Lower lobe of right lung (tissue), 2 donors: ENCODE measurements around the gene NLRC3. TPM values are rescaled to one million over a fixed set of nuclear protein-coding genes. Genes with fewer than 3 reads are reported as not detected.
A peak's percentile ranks its signal among the peaks of the same experiment; 100 is the strongest.

Source experiments
- ATAC-seq, 2 donors: fragments of 200-7000 bp; cut with Tn5 transposase; one replicate each; pipeline ENCODE4 v1.9.1; 2020 to 2022; ENCODE audit warnings: mild to moderate bottlenecking in 2 of 2, moderate library complexity in 2 of 2
- DNase-seq: peaks from one replicate; pipeline ENCODE4 v3.0.0-alpha.2; 2020
- H3K27ac ChIP-seq: fragments of 200-600 bp; one replicate; pipeline ENCODE4 v1.8.0; 2022
- H3K27me3 ChIP-seq: fragments of 200-600 bp; one replicate; pipeline ENCODE4 v1.8.0; 2022; ENCODE audit warnings: low read depth
- H3K36me3 ChIP-seq: fragments of 200-600 bp; one replicate; pipeline ENCODE4 v1.8.0; 2022; ENCODE audit warnings: mild to moderate bottlenecking
- H3K4me1 ChIP-seq: fragments of 200-600 bp; one replicate; pipeline ENCODE4 v1.8.0; 2022
- H3K4me3 ChIP-seq: fragments of 200-600 bp; one replicate; pipeline ENCODE4 v1.8.0; 2022; ENCODE audit warnings: mild to moderate bottlenecking
- H3K9me3 ChIP-seq: fragments of 200-600 bp; one replicate; pipeline ENCODE4 v1.8.0; 2022
- intact Hi-C: fragments of 100-400 bp; cut with DNase I; formaldehyde crosslinking; loops from one replicate; pipeline ENCODE4 v1.11.0; 2022
- total RNA-seq: library from RNA; stranded (reverse); fragmentation: NEBNext Ultra II Directional; extraction: Animal tissue kit (Norgen Biotek cat#: 25700); gene quantifications from one replicate; pipeline ENCODE4 v1.2.1, GENCODE V29; 2021
- TF ChIP-seq, protein P1 (sequence below): fragments of 200-600 bp; IDR thresholded peaks from one replicate; pipeline ENCODE4 v1.8.0; 2022; ENCODE audit warnings: antibody characterized with exemption, mild to moderate bottlenecking
- donor health status: DM: no; HTN: yes; CAD: no; lungs with severe emphysema.

The NLRC3 gene
- total RNA-seq, 1 donor from 2014 or later, result 3.9 TPM

GRCh38 chr16:3591991-3592390 is 14.8 kb upstream of the NLRC3 start:
- no peak for DNase-seq
- no peak for ATAC-seq
- Histone ChIP-seq H3K4me1 (peaks cover 23% of the 10 kb centered on the region), H3K27me3 (no peaks in the 10 kb centered on the region), H3K36me3 (peaks cover 10% of the 10 kb centered on the region), H3K27ac (peak overlapping the region; percentile 58), H3K9me3 (no peaks in the 10 kb centered on the region), H3K4me3 (no peak overlapping the region)
- TF ChIP-seq, protein P1, sequence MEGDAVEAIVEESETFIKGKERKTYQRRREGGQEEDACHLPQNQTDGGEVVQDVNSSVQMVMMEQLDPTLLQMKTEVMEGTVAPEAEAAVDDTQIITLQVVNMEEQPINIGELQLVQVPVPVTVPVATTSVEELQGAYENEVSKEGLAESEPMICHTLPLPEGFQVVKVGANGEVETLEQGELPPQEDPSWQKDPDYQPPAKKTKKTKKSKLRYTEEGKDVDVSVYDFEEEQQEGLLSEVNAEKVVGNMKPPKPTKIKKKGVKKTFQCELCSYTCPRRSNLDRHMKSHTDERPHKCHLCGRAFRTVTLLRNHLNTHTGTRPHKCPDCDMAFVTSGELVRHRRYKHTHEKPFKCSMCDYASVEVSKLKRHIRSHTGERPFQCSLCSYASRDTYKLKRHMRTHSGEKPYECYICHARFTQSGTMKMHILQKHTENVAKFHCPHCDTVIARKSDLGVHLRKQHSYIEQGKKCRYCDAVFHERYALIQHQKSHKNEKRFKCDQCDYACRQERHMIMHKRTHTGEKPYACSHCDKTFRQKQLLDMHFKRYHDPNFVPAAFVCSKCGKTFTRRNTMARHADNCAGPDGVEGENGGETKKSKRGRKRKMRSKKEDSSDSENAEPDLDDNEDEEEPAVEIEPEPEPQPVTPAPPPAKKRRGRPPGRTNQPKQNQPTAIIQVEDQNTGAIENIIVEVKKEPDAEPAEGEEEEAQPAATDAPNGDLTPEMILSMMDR, result no peak
- intact Hi-C loops, result no loop called here

DNA sequence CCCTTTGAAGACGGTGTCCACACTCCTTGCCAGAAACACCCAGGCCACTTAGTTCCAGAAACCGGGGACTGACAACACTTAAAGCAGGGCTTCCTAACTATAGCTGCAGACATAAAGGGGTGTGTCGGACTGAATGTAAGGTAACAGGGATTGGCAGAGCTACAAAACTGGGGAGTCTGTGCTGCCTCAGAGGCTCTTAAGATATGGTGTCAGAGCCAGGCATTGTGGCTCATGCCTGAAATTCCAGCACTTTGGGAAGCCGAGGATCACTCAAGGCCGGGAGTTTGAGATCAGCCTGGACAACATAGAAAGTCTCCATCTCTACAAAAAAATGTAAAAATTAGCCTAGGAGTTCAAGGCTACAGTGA is 14.2 kb upstream of the NLRC3 start:
- ATAC-seq (peak; percentile 58 to 61), DNase-seq (no peak)
- H3K27ac ChIP-seq, result peak overlapping the region; percentile 58
- H3K4me1 ChIP-seq, result peaks cover 23% of the 10 kb centered on the region
- H3K9me3 ChIP-seq, result no peaks in the 10 kb centered on the region
- H3K27me3 ChIP-seq, result no peaks in the 10 kb centered on the region
- H3K36me3 ChIP-seq, result peaks cover 10% of the 10 kb centered on the region
- no peak overlapping the region for H3K4me3 ChIP-seq
- TF ChIP-seq, protein P1, result no peak
- intact Hi-C loops, result no loop called here

DNA sequence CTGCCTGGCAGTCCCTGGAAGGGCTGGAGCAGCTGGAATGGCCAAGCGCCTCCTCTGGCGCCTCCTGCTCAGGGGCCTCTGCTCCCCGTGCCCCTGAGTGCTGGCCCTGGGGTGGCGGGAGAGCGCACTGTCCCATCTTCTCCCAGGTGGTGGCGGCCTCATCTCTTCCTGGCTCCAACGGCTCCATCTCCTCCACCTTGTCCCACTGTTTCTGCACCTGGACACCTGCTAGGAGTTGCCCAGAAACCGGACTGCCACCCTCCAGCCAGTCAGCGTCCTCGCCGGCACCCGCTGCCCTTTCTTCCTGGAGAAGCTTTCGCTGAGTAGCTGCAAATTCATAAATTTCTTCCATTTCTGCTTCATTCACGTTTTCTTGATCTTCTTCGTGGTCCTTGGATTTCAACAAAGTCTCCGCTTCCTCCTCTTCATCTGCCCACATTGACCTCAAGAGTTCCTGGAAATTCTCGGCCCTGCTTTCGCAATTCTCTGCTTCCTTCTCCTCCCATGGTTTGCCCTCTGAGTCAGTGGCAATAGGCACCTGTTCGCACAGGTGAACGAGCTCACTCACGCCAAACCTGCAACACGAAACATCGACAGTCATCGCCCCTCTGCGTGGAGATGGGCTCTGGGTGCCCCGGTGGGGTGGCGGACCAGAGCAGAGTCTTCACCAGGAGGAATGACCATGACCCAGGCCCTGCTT is 13.7 kb upstream of the NLRC3 start:
- Histone ChIP-seq H3K27me3 (no peaks in the 10 kb centered on the region), H3K4me3 (no peak overlapping the region), H3K36me3 (peaks cover 10% of the 10 kb centered on the region), H3K4me1 (peaks cover 23% of the 10 kb centered on the region), H3K9me3 (no peaks in the 10 kb centered on the region), H3K27ac (peak overlapping the region; percentile 58)
- peak; percentile 74 for DNase-seq
- ATAC-seq, result peak; percentile 71 to 82
- TF ChIP-seq, protein P1, result no peak
- intact Hi-C loops, result no loop called here

GRCh38 chr16:3589991-3590701 is 12.9 kb upstream of the NLRC3 start:
- Histone ChIP-seq H3K4me1 (peaks cover 23% of the 10 kb centered on the region), H3K36me3 (peaks cover 10% of the 10 kb centered on the region), H3K4me3 (no peak overlapping the region), H3K27ac (no peak overlapping the region), H3K27me3 (no peaks in the 10 kb centered on the region), H3K9me3 (no peaks in the 10 kb centered on the region)
- ATAC-seq, result no peak
- TF ChIP-seq, protein P1, result no peak
- intact Hi-C loops, result no loop called here
- no peak for DNase-seq

DNA sequence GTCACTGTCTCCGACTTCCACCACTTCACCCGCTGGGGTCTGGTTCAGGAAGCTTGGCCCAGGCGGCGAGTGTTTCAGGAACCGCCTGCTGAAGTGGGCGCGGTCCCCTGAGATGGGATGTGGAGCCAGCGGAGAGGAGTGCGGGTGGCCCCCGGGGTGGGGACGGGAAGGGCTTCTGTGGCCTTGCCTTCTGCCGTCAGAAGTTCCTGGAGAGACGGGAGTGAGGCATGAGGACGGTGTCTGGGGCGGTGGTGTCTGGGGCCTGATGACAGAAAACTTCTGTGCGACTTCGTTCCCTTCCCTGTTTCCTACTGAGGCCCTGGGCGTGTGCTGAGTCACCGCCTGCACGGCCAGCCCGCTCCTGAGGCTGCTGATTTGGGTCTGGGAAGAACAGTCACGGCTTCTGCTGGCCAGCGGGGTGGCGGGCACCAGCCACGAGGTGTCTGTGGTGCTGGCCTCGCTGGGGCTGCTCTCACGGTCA is 12.3 kb upstream of the NLRC3 start:
- Histone ChIP-seq H3K36me3 (peaks cover 12% of the 10 kb centered on the region), H3K4me1 (peaks cover 23% of the 10 kb centered on the region), H3K27ac (no peak overlapping the region), H3K27me3 (no peaks in the 10 kb centered on the region), H3K9me3 (no peaks in the 10 kb centered on the region), H3K4me3 (no peak overlapping the region)
- intact Hi-C loops, result no loop called here
- peak; percentile 60 for DNase-seq
- ATAC-seq, result peak; percentile 53 to 63
- TF ChIP-seq, protein P1, result no peak
